HL-60 (cell line): ENCODE results near the gene ARHGAP32.

Experiments
- DNase-seq, 2 experiments: peaks; one replicate each; pipeline ENCODE4 v3.0.0-alpha.2; 2010 to 2020; ENCODE audit warnings: low read depth in 1 of 2, low spot score in 1 of 2
- H3K27ac ChIP-seq: fragments of 250-450 bp; sonication (Bioruptor Pico); replicated peaks from 2 replicates; pipeline ENCODE4 v1.5.1; 2020; ENCODE audit warnings: mild to moderate bottlenecking, moderate library complexity
- H3K27me3 ChIP-seq: fragments of 250-450 bp; sonication (Bioruptor Pico); 2 replicates; pipeline ENCODE4 v1.5.1; 2021; ENCODE audit warnings: mild to moderate bottlenecking, moderate library complexity; ENCODE audit not compliant: insufficient read depth, poor library complexity, severe bottlenecking
- H3K4me3 ChIP-seq: replicated peaks from 2 replicates; pipeline ENCODE4 v1.5.1; 2011; ENCODE audit warnings: mild to moderate bottlenecking, control low read depth, low read length; ENCODE audit not compliant: insufficient read depth
- GABPA ChIP-seq: IDR thresholded peaks from 2 replicates; pipeline ENCODE4 v1.6.1; 2012; ENCODE audit warnings: low read depth
- POLR2AphosphoS5 ChIP-seq: IDR thresholded peaks from 2 replicates; pipeline ENCODE4 v1.6.1; 2012; ENCODE audit warnings: low read depth
- SPI1 ChIP-seq: IDR thresholded peaks from 2 replicates; pipeline ENCODE4 v1.6.1; 2012; ENCODE audit warnings: low read depth, mild to moderate bottlenecking, borderline replicate concordance
- TF ChIP-seq, protein P1 (sequence below): IDR thresholded peaks from 2 replicates; pipeline ENCODE4 v1.6.1; 2012; ENCODE audit warnings: low read depth; ENCODE audit not compliant: insufficient replicate concordance
- TF ChIP-seq, protein P2 (sequence below): IDR thresholded peaks from one replicate; pipeline ENCODE4 v1.5.1; 2011; ENCODE audit warnings: low read length, control low read depth, inconsistent platforms; ENCODE audit not compliant: insufficient read depth

ARHGAP32 gene

DNA sequence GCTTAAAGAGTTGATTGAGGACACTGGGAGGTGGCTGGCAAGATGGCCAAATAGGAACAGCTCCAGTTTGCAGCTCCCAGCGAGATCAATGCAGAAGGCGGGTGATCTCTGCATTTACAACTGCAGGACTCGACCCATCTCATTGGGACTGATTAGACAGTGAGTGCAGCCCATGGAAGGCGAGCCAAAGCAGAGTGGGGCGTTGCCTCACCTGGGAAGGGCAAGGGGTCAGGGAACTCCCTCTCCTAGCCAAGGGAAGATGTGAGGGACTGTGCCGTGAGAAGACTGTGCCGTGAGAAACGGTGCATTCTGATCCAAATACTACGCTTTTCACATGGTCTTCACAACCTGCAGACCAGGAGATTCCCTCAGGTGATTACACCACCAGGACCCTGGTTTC is 36.4 kb downstream of the ARHGAP32 start:
- DNase-seq: no peak
- H3K4me3 ChIP-seq: no peak overlapping the region
- no peak overlapping the region for H3K27ac ChIP-seq
- H3K27me3 ChIP-seq: no peaks in the 10 kb centered on the region
- TF ChIP-seq GABPA (no peak), SPI1 (no peak), POLR2AphosphoS5 (no peak)
- TF ChIP-seq, protein P1, sequence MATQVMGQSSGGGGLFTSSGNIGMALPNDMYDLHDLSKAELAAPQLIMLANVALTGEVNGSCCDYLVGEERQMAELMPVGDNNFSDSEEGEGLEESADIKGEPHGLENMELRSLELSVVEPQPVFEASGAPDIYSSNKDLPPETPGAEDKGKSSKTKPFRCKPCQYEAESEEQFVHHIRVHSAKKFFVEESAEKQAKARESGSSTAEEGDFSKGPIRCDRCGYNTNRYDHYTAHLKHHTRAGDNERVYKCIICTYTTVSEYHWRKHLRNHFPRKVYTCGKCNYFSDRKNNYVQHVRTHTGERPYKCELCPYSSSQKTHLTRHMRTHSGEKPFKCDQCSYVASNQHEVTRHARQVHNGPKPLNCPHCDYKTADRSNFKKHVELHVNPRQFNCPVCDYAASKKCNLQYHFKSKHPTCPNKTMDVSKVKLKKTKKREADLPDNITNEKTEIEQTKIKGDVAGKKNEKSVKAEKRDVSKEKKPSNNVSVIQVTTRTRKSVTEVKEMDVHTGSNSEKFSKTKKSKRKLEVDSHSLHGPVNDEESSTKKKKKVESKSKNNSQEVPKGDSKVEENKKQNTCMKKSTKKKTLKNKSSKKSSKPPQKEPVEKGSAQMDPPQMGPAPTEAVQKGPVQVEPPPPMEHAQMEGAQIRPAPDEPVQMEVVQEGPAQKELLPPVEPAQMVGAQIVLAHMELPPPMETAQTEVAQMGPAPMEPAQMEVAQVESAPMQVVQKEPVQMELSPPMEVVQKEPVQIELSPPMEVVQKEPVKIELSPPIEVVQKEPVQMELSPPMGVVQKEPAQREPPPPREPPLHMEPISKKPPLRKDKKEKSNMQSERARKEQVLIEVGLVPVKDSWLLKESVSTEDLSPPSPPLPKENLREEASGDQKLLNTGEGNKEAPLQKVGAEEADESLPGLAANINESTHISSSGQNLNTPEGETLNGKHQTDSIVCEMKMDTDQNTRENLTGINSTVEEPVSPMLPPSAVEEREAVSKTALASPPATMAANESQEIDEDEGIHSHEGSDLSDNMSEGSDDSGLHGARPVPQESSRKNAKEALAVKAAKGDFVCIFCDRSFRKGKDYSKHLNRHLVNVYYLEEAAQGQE: no peak
- TF ChIP-seq, protein P2, sequence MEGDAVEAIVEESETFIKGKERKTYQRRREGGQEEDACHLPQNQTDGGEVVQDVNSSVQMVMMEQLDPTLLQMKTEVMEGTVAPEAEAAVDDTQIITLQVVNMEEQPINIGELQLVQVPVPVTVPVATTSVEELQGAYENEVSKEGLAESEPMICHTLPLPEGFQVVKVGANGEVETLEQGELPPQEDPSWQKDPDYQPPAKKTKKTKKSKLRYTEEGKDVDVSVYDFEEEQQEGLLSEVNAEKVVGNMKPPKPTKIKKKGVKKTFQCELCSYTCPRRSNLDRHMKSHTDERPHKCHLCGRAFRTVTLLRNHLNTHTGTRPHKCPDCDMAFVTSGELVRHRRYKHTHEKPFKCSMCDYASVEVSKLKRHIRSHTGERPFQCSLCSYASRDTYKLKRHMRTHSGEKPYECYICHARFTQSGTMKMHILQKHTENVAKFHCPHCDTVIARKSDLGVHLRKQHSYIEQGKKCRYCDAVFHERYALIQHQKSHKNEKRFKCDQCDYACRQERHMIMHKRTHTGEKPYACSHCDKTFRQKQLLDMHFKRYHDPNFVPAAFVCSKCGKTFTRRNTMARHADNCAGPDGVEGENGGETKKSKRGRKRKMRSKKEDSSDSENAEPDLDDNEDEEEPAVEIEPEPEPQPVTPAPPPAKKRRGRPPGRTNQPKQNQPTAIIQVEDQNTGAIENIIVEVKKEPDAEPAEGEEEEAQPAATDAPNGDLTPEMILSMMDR: no peak

DNA sequence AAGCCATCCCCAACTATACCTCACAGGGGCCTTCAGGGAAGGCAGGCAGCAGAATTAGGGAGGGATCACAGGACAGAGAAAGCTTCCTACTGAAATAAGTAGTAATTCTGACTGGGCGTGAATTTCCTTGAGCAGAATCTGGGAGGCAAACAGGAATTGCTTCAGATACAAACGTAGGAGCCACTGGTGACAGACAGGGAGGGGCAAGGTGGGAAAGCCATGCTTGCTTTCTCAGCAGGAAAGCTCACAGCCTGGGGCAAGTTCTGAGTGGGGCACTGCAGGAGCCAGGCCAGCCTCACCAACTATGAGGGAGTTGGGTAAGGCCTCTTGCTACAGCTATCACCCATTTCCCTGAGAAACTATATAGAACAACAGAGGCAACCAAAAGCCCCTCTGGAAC is 43.6 kb downstream of the ARHGAP32 start:
- Histone ChIP-seq H3K27me3 (no peaks in the 10 kb centered on the region), H3K27ac (no peak overlapping the region), H3K4me3 (no peak overlapping the region)
- no peak for DNase-seq
- TF ChIP-seq GABPA: no peak
- TF ChIP-seq, protein P2: no peak
- TF ChIP-seq, protein P1: no peak
- TF ChIP-seq SPI1: no peak
- no peak for TF ChIP-seq POLR2AphosphoS5

DNA sequence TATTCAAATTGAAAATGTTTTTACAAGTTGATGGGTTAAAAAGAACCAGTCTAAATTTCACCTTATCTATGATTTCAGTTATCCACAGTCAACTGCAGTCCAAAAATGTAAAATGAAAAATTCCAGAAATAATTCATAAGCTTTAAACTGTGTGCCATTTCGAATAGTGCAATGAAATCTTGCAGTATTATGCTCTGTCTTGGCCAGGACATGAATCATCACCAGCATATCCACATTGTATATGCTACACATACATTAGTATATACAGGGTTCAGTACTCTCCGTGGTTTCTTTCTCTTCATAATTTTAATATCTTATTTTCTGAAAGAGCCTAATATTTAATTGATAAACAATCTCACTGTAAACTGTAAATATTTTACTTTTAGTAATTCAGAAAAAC is 45.9 kb downstream of the ARHGAP32 start:
- H3K27me3 ChIP-seq: no peaks in the 10 kb centered on the region
- DNase-seq: no peak
- no peak overlapping the region for H3K4me3 ChIP-seq
- no peak for TF ChIP-seq POLR2AphosphoS5
- TF ChIP-seq SPI1: no peak
- no peak for TF ChIP-seq GABPA
- TF ChIP-seq, protein P2: no peak
- TF ChIP-seq, protein P1: no peak
- no peak overlapping the region for H3K27ac ChIP-seq
